Muscle of back (tissue), 11 donors: Measurements from ENCODE around the gene BMP8B. TPM values are rescaled to one million over a fixed set of nuclear protein-coding genes. Genes with fewer than 3 reads are reported as not detected.
"Not testable (repeated sequence)": the region's sequence is repeated elsewhere in the genome, so short reads cannot be mapped to it uniquely, and the experiment has no call there.

Experiments
- DNase-seq, 3 donors: peaks; one replicate each; pipeline versions ENCODE4 v3.0.0 to v3.0.0-alpha.2; 2013
- polyA plus RNA-seq, 10 donors: library from polyadenylated mRNA; unstranded; fragments of 120-200 nt; gene quantifications; one replicate each; pipeline ENCODE4 v1.2.1, GENCODE V29; 2013; ENCODE audit not compliant: insufficient read length in 10 of 10

Gene BMP8B
- polyA plus RNA-seq, 10 donors: 1.1 to 1.7 (median 1.6) TPM

GRCh38 chr1:39779137-39779536, 9.5 kb downstream of the BMP8B start:
- no peak for DNase-seq

- not testable (repeated sequence) for DNase-seq
Measured at GRCh38 chr1:39778463-39779099, 10.1 kb downstream of the BMP8B start.

- not testable (repeated sequence) for DNase-seq
Measured at GRCh38 chr1:39777896-39778295, 10.8 kb downstream of the BMP8B start.

- no peak for DNase-seq
Measured at GRCh38 chr1:39777306-39777705, 11.4 kb downstream of the BMP8B start.

DNA sequence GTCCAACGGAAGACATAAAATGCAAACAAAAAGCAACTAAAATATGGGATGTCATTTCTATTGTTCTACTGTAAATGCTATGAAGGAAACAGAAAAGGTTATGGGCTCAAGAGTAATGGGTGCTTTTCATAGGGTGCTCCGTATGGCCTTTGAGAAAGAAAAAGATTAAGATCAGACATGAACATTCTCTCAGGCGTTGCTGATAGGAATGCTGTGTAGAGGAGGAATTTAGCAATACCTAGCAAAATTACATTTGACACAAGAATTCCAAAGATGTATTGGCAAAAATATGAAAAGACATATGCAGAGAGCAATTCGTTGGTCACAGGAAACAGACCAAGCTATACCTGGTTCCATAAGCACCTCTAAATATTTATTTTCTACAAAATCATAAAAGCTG, 11.8 kb downstream of the BMP8B start:
- DNase-seq: no peak

GRCh38 chr1:39776400-39776713, 12.3 kb downstream of the BMP8B start:
- DNase-seq: no peak

DNA sequence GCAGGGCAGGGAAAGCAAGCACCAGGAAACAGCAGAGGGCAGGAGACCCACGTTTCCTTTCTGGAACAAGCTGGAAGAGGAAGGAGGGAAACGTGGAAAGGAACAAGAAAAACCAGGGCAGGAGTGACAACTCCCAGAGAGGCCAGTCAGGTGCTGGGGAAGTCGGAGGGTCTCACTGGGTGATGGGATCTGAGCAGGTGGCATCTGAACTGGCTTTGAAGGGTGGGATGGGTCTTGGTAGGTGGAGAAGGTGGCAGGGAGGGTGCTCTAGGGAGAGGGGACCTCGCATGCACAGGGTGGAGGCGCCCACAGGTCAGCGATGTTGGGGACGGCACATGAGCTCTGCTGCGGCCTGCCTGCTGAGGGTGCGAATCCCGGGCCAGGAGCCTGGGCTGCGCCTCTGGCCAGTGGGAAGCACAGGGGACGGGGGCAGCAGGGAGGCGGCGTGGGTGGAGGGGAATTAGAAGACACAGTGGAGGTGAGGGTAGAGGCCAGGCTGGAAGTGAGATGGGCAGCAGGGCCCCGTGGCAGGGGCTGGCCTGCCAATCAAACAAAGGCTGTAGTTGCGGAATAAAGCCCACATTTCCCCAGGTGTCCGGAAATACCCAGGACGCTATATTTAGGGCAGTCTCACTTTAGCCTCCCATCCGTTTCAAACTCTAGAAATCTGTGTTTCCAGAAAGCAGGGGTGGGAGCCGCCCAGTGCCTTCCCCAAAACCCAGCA, 12.8 kb downstream of the BMP8B start:
- DNase-seq: not testable (repeated sequence)

DNA sequence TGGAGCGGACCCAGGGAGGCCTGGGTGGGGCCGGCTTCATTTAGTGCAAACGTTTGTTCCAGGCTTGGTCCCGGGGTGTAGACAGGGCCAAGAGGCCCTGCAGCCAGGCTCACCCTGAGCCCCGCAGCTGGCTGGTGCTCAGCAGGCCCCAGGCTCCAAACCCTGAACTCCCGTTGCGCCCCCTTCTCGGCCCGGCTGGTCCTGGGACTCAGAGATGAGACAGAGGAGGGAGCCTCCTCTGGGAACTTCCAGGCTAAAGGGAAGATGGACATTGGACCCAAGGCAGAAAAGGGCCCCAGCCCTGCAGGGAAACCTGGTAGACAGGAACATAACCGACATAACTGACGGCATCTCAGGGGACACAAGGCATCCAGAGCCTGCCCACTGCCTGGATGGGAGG, 13.5 kb downstream of the BMP8B start:
- DNase-seq: not testable (repeated sequence)

DNA sequence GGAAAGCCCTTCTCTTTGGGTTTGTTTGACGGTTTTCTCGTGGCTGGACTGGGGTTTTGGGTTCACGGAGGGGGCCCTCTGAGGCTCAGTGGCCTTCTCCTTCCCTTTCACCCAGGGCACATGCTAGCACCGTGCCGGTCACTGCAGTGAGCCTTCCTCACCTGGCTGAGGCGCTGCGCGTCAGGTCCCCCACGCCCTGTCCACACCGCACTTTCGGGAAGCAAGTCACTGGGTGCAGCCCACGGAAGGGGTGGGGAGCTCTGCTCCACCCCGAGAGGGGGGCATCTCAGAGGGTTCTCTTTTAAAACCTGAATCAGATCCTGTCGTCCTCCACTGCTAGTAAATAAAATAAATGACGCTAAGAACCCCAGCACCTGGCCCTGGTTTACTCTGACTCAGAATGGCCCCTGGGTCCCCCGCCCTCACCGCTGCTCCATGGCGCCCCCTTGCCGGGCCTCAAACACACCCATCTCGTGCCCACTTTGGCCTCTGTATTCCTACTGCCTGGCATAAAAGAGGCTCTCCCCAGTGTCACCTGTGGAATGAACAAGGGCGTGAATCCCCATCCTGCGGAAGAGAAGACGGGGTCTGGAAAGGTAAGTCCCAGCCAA, 15.2 kb downstream of the BMP8B start:
- DNase-seq: not testable (repeated sequence)

DNA sequence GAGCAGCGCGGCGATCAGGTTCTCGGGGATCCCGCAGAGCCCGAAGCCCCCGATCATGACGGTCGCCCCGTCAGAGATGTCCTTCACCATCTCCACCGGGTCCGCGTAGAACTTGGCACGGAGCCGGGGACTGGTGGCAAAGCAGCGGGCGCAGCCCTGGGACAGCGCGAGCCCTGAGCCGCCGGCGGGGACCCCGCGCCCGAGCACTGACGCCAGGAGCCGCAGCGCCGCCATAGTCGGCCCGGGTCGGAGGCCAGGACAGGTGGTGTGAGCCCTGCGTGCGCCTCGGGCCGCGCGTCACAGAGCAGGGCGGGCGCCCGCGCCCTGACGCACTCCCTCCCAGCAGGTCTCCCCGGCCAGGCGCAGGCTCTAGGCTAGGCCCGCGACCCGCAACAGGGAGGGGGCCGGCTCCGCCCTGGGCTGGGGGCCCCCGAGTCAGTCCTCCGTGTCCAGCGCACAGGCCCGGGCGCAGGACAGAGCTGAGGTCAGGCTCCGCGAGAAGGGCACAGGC, 17.6 kb downstream of the BMP8B start, which contains the start of gene OXCT2:
Gene OXCT2, minus strand, starts transcription at position 327 of the 511 bp plus-strand sequence. Its CDS starts 93 bp downstream, at position 234.
- DNase-seq: not testable (repeated sequence)

DNA sequence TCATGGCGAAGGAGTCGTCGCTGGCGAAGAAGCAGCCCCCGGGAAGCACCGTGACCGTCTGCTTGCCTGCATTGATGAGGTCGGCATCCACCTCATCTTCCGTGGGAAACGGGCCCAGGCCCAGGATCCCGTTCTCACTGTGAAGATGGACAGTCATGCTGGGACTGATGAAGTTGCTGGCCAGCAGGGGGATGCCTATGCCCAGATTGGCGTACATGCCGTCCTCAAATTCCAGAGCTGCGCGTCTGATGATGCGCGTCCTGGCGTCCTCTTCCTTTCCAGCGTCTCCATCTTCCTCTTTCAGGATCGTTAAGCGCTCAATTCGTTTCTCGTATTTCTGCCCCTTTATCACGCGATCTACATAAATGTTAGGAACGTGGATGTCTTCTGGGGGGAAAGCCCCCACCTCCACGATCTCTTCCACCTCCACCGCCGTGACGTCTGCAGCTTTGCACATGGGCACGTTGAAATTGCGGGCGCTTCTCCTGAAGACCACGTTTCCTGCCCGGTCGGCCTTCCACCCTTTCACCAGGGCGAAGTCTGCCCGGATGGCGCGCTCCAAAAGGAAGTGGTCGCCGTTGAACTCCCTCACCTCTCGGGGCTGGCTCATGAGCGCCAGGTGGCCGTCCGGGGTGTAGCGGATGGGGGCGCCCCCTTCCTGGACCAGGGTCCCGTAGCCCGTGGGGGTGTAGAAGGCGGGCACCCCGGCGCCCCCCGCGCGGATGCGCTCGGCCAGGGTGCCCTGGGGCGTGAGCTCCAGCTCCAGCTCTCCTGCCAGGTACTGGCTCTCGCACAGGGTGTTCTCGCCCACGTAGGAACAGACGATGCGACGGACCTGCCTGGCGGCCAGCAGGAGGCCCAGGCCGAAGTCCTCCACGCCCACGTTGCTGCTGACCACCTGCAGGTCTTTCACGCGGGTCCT, 18.3 kb downstream of the BMP8B start:
- DNase-seq: peak in 1 of 3 donors; percentile 33

DNA sequence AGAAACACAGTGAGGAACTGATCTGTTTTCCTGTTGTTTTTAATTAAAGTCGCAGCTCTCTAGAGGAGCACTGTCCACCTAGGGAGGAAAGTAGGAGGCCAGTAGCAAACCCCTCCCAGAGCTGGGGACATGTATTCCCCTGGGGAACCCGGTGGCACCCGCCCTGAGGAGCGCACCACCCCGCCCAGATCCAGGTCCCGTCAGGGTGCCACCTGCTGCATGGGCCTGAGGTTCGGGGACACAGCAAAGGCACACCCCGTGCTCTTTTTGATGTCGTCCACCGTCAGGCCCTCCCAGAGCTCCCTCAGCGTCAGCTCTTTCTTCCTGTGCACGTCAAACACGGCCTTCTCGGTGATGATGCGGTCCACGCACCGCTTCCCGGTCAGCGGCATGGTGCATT, 19.2 kb downstream of the BMP8B start:
- DNase-seq: not testable (repeated sequence)

DNA sequence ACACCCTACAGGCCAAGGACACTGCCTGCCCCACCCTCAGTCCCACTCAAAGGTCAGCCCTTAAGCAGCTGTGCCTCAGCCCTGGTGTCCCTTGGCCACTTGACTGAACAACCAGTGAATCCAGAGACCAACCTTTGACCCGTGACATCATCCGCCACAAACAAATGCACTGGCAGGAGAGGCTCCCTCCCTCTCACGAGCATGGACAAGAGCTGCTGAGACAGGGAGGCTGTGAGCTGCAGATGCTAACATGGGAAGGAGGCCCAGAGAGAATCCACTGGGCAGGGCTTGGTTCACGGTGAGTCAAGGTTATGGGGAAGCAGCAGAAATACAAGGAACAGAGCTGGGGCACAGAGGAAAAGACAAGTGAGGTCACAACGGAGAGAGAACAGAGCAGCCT, 22.2 kb downstream of the BMP8B start:
- not testable (repeated sequence) for DNase-seq

GRCh38 chr1:39764512-39764911, 24.2 kb downstream of the BMP8B start:
- DNase-seq: not testable (repeated sequence)

DNA sequence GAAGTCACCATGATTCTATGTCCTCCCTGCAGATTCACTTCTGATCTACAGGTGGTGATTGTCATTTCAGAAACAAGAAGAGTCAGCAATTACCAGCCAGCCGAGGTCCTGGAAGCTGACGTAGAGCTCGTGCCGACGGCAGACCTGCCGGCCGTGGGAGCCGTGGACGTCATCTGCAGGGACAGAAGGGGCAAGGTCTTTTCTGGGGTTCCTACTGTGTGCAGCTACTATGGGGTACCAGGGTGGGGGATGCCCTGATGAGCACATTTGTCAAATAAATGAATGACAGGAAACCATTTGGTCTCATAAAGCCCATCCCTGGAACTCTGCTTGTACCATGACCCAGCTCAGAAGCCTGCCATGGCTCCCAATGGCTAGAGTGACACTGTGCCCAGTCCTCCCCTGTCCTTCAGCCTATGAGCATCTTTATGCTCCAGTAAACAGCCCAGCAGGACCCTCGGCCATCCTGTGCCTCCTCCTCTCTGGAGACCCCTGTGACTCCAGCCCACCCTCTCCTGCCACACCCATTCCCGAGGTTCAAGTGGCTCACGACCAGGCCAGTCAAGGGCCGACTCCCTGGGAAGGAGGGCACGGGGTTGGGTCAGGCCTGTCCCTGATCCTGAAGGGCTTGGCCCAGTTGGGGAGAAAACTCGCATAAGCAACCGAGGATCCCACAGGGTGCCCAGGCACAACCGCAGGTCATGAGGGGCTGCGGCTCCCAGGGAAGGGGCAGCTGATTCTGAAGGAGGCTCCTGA, 24.9 kb downstream of the BMP8B start:
- DNase-seq: not testable (repeated sequence)

DNA sequence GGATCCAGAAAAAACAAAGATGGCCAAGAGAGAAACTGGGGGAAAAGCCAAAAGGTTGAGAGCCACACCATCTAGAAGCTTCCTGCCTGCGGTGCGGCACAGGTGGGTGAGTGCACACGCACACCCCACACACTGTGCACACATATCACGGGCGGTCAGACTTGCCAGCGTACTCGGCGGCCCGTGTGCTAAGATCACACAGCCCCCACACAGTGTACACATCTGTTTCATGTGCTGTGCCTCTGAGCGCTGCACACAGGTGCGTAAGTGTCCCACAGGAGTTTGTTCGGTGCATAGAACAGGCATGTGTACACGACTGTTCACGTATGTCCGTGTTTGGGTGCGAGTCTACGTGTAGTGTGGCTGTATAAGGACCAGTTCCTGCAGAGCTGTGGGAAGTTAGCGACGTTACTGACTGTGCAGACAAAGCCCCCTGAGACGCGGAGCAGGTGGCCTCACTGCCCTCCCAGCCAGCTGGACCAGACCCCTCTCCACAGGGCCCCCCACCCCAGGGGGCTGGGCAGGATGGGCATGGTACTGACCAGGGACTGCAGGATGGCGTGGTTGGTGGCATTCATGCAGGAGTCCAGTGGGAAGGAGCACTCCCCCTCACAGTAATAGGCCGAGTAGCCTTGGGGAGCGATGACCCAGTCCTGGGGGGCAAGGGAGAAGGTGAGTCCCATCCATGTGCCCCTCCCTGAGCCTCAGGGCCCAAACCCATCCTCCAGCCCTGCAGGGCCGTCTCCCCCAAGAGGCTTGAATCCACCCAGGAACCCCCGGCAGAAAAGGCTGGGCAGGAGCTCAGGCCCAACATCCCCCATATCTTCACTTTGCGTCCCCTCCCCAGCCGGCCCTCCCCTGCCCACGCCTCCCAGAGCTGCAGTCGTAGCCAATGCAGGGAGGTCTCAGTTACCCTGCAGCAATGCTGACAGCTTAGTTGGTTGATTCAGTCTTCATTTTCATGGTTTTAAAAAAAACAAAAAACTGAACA, 25.8 kb downstream of the BMP8B start:
- no peak for DNase-seq

GRCh38 chr1:39761557-39762260, 27.0 kb downstream of the BMP8B start:
- DNase-seq: peak in 1 of 3 donors; percentile 46

DNA sequence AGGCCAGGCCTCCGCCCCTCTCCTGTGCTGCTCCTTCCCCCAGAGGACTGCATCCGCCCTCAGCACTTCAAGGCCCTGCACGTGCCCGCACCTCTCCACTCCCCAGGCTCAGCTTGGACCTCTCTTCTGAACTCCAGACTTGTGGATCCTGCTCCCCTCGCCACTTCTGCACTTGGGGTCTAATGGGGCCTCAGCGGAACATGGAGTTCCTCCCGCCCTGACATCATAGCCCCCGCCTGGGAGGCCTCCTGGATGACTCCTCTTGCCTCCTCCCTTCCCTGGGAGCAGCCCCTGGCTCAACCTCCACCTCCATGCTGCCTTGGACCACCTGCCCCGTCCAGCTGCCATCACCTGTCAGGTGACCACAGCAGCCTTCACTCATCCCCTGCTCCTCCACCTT, 27.6 kb downstream of the BMP8B start:
- no peak for DNase-seq
